Hypothalamus (tissue), 51 donors: ENCODE data around the gene GAB2.

Experiments
- DNase-seq, 51 donors: peaks; one replicate each; lab custom pipeline; 2025; lab: John Stamatoyannopoulos, UW

Gene GAB2

GRCh38 chr11:78428266-78428636, 10.6 kb upstream of the GAB2 start:
- DNase-seq, result no peak

- DNase-seq, result no peak
These were observed 10.1 kb upstream of the GAB2 start for GRCh38 chr11:78427615-78428265.

GRCh38 chr11:78426845-78427244, 9.2 kb upstream of the GAB2 start:
- no peak for DNase-seq

GRCh38 chr11:78425399-78426070, 7.9 kb upstream of the GAB2 start:
- no peak for DNase-seq

- DNase-seq, result no peak
These were observed 7.0 kb upstream of the GAB2 start for GRCh38 chr11:78424334-78425270.

- no peak for DNase-seq
These were observed 5.6 kb upstream of the GAB2 start for GRCh38 chr11:78423241-78423640.

- peak in 13 of 51 donors; percentile 9 to 41 (median 24) for DNase-seq
These were observed 3.2 kb upstream of the GAB2 start for GRCh38 chr11:78420796-78421209.

- peak in 47 of 51 donors; percentile 14 to 85 (median 55) for DNase-seq
These were observed 2.7 kb upstream of the GAB2 start for GRCh38 chr11:78420255-78420764.

GRCh38 chr11:78419327-78419726, 1.7 kb upstream of the GAB2 start:
- peak in 3 of 51 donors; percentile 7 to 19 (median 9) for DNase-seq

- peak in 4 of 51 donors; percentile 33 to 74 (median 44) for DNase-seq
These were observed 1.1 kb upstream of the GAB2 start for GRCh38 chr11:78418584-78419211.

GRCh38 chr11:78417888-78418583, 416 bp upstream of the GAB2 start:
- peak in 49 of 51 donors; percentile 32 to 90 (median 72) for DNase-seq

GRCh38 chr11:78416285-78417174, 1.1 kb downstream of the GAB2 start:
- peak; percentile 36 to 90 (median 75) for DNase-seq

GRCh38 chr11:78415338-78415737, 2.3 kb downstream of the GAB2 start:
- DNase-seq, result peak in 1 of 51 donors; percentile 12

- DNase-seq, result no peak
These were observed 3.1 kb downstream of the GAB2 start for GRCh38 chr11:78414321-78415051.

GRCh38 chr11:78408619-78409018, 9.0 kb downstream of the GAB2 start:
- DNase-seq, result no peak

- DNase-seq, result no peak
These were observed 10.9 kb downstream of the GAB2 start for GRCh38 chr11:78406568-78407196.

- DNase-seq, result no peak
These were observed 11.8 kb downstream of the GAB2 start for GRCh38 chr11:78405805-78406204.

GRCh38 chr11:78403781-78404180, 13.8 kb downstream of the GAB2 start:
- DNase-seq, result no peak
